H1 (cell line): ENCODE measurements around the gene PRR35. TPM values are rescaled to one million over a fixed set of nuclear protein-coding genes. Genes with fewer than 3 reads are reported as not detected.

ENCODE experiments used
- BCL11A ChIP-seq, 2 experiments: IDR thresholded peaks; one replicate each; pipeline ENCODE4 v1.6.1; 2011; ENCODE audit warnings: low read depth in 2 of 2, low read length in 2 of 2, mild to moderate bottlenecking in 2 of 2
- CBX8 ChIP-seq: fragments of 300-800, 300-1000 bp; sonication (generic); IDR thresholded peaks from 2 replicates; pipeline ENCODE4 v1.7.1; 2016; ENCODE audit warnings: low read depth, low read length, borderline replicate concordance
- CHD7 ChIP-seq: fragments of 300-600 bp; sonication (generic); IDR thresholded peaks from 2 replicates; pipeline ENCODE4 v1.7.1; 2012; ENCODE audit warnings: low read length, moderate library complexity, mild to moderate bottlenecking, inconsistent platforms; ENCODE audit not compliant: insufficient replicate concordance
- KDM4A ChIP-seq: IDR thresholded peaks from one replicate; pipeline ENCODE4 v1.7.1; 2012; ENCODE audit warnings: low read depth, mild to moderate bottlenecking, moderate library complexity, low read length, inconsistent platforms; ENCODE audit not compliant: severe bottlenecking
- POLR2A ChIP-seq, 2 experiments: IDR thresholded peaks; 1 replicate in 1 of 2; 2 replicates in 1 of 2; pipeline ENCODE4 v1.6.1; 2011; ENCODE audit warnings: low read depth in 2 of 2, low read length in 2 of 2, mild to moderate bottlenecking in 2 of 2; ENCODE audit errors: control extremely low read depth in 1 of 2
- POLR2AphosphoS5 ChIP-seq: IDR thresholded peaks from 2 replicates; pipeline ENCODE4 v1.6.1; 2011; ENCODE audit warnings: low read depth, low read length
- RNF2 ChIP-seq: fragments of 200-900, 300-1000 bp; sonication (generic); IDR thresholded peaks from 2 replicates; pipeline ENCODE4 v1.7.1; 2016; ENCODE audit warnings: borderline replicate concordance, low read depth, mild to moderate bottlenecking, antibody characterized with exemption, low read length; ENCODE audit not compliant: poor library complexity, severe bottlenecking; ENCODE audit errors: missing control alignments
- TBP ChIP-seq: IDR thresholded peaks from 2 replicates; pipeline ENCODE4 v1.6.1; 2011; ENCODE audit warnings: low read depth, low read length, improper control_type of control experiment
- YY1 ChIP-seq: IDR thresholded peaks from 2 replicates; pipeline ENCODE4 v1.6.1; 2011; ENCODE audit warnings: low read depth, mild to moderate bottlenecking, low read length
- polyA plus RNA-seq, 7 experiments: library from polyadenylated mRNA; depleted of rRNA in 3 of 7; stranded (reverse) in 5 of 7; unstranded in 2 of 7; fragments of >200 nt in 5 of 7; fragments of 200-250 nt in 2 of 7; gene quantifications; 1 replicate in 5 of 7; 2 replicates in 1 of 7; 4 replicates in 1 of 7; pipeline versions ENCODE4 v1.2.1 to v1.2.3, GENCODE V29; 2011 to 2013; ENCODE audit warnings: missing spikeins in 2 of 7, mixed read lengths in 2 of 7
- total RNA-seq: library from RNA; stranded (reverse); fragmentation: NEBNext Ultra II Directional; extraction: Animal tissue kit (Norgen Biotek cat#: 25700); gene quantifications from 2 replicates; pipeline ENCODE4 v1.2.1, GENCODE V29; 2021

Gene PRR35
- total and polyA plus RNA-seq, 2 of the 8 experiments (the other 6 are each of a cell fraction or from before 2014, with no cell fraction given): 0.38 to 0.50 TPM

- TF ChIP-seq RNF2 (no peak), YY1 (peak; percentile 89), POLR2A (IDR thresholded peaks at IDR 0.05; ENCODE audit: control extremely low read depth in 1 of 2, low read depth in 2 of 2, low read length in 2 of 2) (no peak), CHD7 (no peak), CBX8 (no peak), KDM4A (no peak), BCL11A (IDR thresholded peaks at IDR 0.05; ENCODE audit: low read depth in 2 of 2, low read length in 2 of 2) (no peak), TBP (no peak), POLR2AphosphoS5 (no peak)
These were observed 50.6 kb downstream of the PRR35 start (continued) for GRCh38 chr16:610513-611381.
